Endodermal cell (in vitro differentiated cells): ENCODE data around the gene KLF7. TPM values are rescaled to one million over a fixed set of nuclear protein-coding genes. Genes with fewer than 3 reads are reported as not detected.

Experiments used
- DNase-seq: peaks from one replicate; pipeline ENCODE4 v3.0.0-alpha.2; 2017
- H3K27ac ChIP-seq: 2 replicates; pipeline ENCODE4 v1.5.1; 2013; ENCODE audit warnings: mild to moderate bottlenecking, low read depth, low read length, moderate library complexity
- H3K27me3 ChIP-seq: 2 replicates; pipeline ENCODE4 v1.6.1; 2013; ENCODE audit warnings: mild to moderate bottlenecking, low read length, moderate library complexity; ENCODE audit not compliant: insufficient read depth, control insufficient read depth, poor library complexity, severe bottlenecking
- H3K36me3 ChIP-seq: 2 replicates; pipeline ENCODE4 v1.7.0; 2013; ENCODE audit warnings: mild to moderate bottlenecking, low read length, moderate library complexity; ENCODE audit not compliant: control insufficient read depth, insufficient read depth
- H3K4me1 ChIP-seq: one replicate; pipeline ENCODE4 v1.7.0; 2013; ENCODE audit warnings: low read length; ENCODE audit not compliant: control insufficient read depth, insufficient read depth
- H3K4me3 ChIP-seq: 2 replicates; pipeline ENCODE4 v1.5.1; 2013; ENCODE audit warnings: mild to moderate bottlenecking, low read length, moderate library complexity
- H3K9ac ChIP-seq: 2 replicates; pipeline ENCODE4 v1.6.1; 2013; ENCODE audit warnings: mild to moderate bottlenecking, low read length, moderate library complexity; ENCODE audit not compliant: poor library complexity, severe bottlenecking; ENCODE audit errors: extremely low read depth
- H3K9me3 ChIP-seq: 2 replicates; pipeline ENCODE4 v1.6.1; 2013; ENCODE audit warnings: mild to moderate bottlenecking, low read length, moderate library complexity; ENCODE audit not compliant: control insufficient read depth
- H3K27ac Mint-ChIP-seq: 2 replicates; pipeline ENCODE4 v1.8.0; 2020; ENCODE audit warnings: mixed read lengths
- H3K27me3 Mint-ChIP-seq: 2 replicates; pipeline ENCODE4 v1.8.0; 2021; ENCODE audit warnings: mild to moderate bottlenecking, mixed read lengths; ENCODE audit not compliant: insufficient read depth
- H3K36me3 Mint-ChIP-seq: 2 replicates; pipeline ENCODE4 v1.8.0; 2020; ENCODE audit warnings: low read depth, mixed read lengths
- H3K4me1 Mint-ChIP-seq: 2 replicates; pipeline ENCODE4 v1.8.0; 2020; ENCODE audit warnings: mixed read lengths
- H3K4me3 Mint-ChIP-seq: 2 replicates; pipeline ENCODE4 v1.8.0; 2020; ENCODE audit warnings: mild to moderate bottlenecking, moderate library complexity, mixed read lengths
- H3K9me3 Mint-ChIP-seq: 2 replicates; pipeline ENCODE4 v1.8.0; 2020; ENCODE audit warnings: mild to moderate bottlenecking, mixed read lengths
- CTCF ChIP-seq: fragments of 200-600 bp; sonication (generic); conservative IDR thresholded peaks from 2 replicates; pipeline ENCODE4 v1.5.0; 2021; ENCODE audit warnings: antibody characterized with exemption, mild to moderate bottlenecking
- WGBS, 2 experiments: methylation state at CpG; one replicate each; pipeline versions ENCODE4 v1.1.5 to v1.1.7; 2013; ENCODE audit warnings: missing lambda C conversion rate in 2 of 2, mixed read lengths in 1 of 2; ENCODE audit not compliant: insufficient coverage in 1 of 2, insufficient read length in 1 of 2; 5-methylcytosine and 5-hydroxymethylcytosine counted together
- total RNA-seq, 2 donors: library from RNA; stranded (reverse); fragmentation: NEBNext Ultra II Directional in 1 of 2; extraction: Animal tissue kit (Norgen Biotek cat#: 25700) in 1 of 2; gene quantifications; 2 replicates in 1 of 2; 3 replicates in 1 of 2; pipeline ENCODE4 v1.2.1, GENCODE V29; 2021

The KLF7 gene
- total RNA-seq, 2 donors from 2014 or later = 27.4 to 27.8 TPM

GRCh38 chr2:207163756-207164005 lies 2.1 kb downstream of the KLF7 start:
- H3K27me3 Mint-ChIP-seq = no peaks in the 10 kb centered on the region
- H3K9me3 ChIP-seq = no peaks in the 10 kb centered on the region
- peaks cover 24% of the 10 kb centered on the region for H3K36me3 ChIP-seq
- no peaks in the 10 kb centered on the region for H3K27me3 ChIP-seq
- H3K4me3 ChIP-seq = peak overlapping the region; percentile 96
- H3K27ac Mint-ChIP-seq = peak overlapping the region; percentile 100
- H3K4me3 Mint-ChIP-seq = peak overlapping the region; percentile 97
- DNase-seq = no peak
- H3K9ac ChIP-seq = peak overlapping the region; percentile 93
- H3K27ac ChIP-seq = peak overlapping the region; percentile 80
- WGBS, 2 experiments = 8 to 19% methylated on average over 2 of the region's 2 CpGs
- H3K36me3 Mint-ChIP-seq = no peaks in the 10 kb centered on the region
- H3K9me3 Mint-ChIP-seq = no peaks in the 10 kb centered on the region
- H3K4me1 ChIP-seq = peaks cover 11% of the 10 kb centered on the region
- no peak for TF ChIP-seq CTCF
- H3K4me1 Mint-ChIP-seq = peaks cover 59% of the 10 kb centered on the region

DNA sequence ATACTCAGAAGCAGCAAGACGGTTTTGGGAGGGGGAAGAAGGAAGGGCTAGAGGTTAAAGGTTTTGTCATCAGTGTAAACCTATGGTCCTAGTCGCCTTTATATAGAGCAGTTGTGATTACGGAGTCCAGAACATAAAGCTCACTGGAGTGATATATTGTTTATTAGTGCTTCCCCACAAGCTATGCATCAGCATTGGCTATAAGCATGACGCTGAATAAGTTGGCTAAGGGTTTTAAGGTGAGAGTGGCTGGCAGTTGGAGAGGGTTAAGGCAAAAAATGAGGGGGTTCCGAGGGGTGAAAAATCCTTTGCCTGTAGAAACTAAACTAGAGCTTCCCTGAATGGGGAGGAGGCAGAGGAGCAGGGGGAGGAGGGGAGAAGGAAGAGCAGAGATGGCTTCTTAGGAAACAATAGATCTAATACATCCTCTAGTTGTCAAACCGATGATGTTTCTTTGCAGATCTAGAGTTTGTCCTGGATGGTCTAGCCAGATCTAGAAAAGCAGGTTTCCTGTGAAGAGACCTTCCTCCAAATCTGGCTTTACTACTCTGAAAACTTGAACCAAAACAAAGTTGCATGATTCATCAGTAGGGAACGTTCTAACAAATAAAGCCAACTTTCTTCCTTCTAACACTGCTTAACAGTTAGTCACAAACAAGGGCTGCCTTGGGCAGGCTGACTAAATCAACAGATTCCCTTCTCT lies 2.5 kb downstream of the KLF7 start:
- Mint-ChIP-seq H3K9me3 (no peaks in the 10 kb centered on the region), H3K27me3 (no peaks in the 10 kb centered on the region), H3K4me1 (peaks cover 55% of the 10 kb centered on the region), H3K27ac (peak overlapping the region; percentile 100), H3K4me3 (peak overlapping the region; percentile 97), H3K36me3 (no peaks in the 10 kb centered on the region)
- WGBS, 2 experiments = 26 to 31% methylated on average over 6 to 7 of the region's 7 CpGs
- Histone ChIP-seq H3K9ac (peak overlapping the region; percentile 93), H3K4me3 (peak overlapping the region; percentile 96), H3K36me3 (peaks cover 24% of the 10 kb centered on the region), H3K27me3 (no peaks in the 10 kb centered on the region), H3K9me3 (no peaks in the 10 kb centered on the region), H3K4me1 (peaks cover 11% of the 10 kb centered on the region), H3K27ac (peak overlapping the region; percentile 80)
- TF ChIP-seq CTCF = no peak
- no peak for DNase-seq

DNA sequence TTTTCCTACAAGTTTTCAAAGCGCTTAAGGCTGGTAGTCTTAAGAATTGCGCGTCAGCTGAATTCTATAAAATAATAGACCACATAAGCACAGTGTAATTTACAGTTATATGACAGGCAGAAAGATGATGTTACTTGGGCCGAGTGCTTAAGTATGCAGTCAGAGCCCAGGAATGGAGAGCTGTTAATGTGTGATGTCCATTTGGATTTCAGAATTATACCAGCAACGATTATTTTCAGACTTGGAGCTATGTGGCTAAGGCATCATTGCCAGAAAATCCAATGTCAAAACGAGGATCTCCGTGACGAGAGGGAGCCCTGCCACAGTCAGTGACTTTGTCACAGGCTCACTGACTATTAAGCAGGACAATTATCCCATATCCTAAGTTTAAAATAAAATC lies 3.4 kb downstream of the KLF7 start:
- 79 to 83% methylated on average over 5 to 8 of the region's 8 CpGs for WGBS, 2 experiments
- no peak overlapping the region for H3K27ac ChIP-seq
- H3K27me3 ChIP-seq = no peaks in the 10 kb centered on the region
- H3K36me3 ChIP-seq = peaks cover 24% of the 10 kb centered on the region
- Mint-ChIP-seq H3K36me3 (no peaks in the 10 kb centered on the region), H3K4me3 (peak overlapping the region; percentile 97), H3K4me1 (peaks cover 54% of the 10 kb centered on the region), H3K27ac (peak overlapping the region; percentile 100), H3K27me3 (no peaks in the 10 kb centered on the region), H3K9me3 (no peaks in the 10 kb centered on the region)
- peak overlapping the region; percentile 96 for H3K4me3 ChIP-seq
- no peaks in the 10 kb centered on the region for H3K9me3 ChIP-seq
- peaks cover 13% of the 10 kb centered on the region for H3K4me1 ChIP-seq
- no peak for TF ChIP-seq CTCF
- H3K9ac ChIP-seq = no peak overlapping the region
- no peak for DNase-seq
